H9 (cell line): Measurements from ENCODE around the gene GBP2. TPM values are rescaled to one million over a fixed set of nuclear protein-coding genes. Genes with fewer than 3 reads are reported as not detected.

Experiments
- DNase-seq: peaks from one replicate; pipeline ENCODE4 v3.0.0-alpha.2; 2017
- H2AFZ ChIP-seq: one replicate; pipeline ENCODE4 v1.6.1; 2013; ENCODE audit warnings: mild to moderate bottlenecking, low read length, control low read depth, moderate library complexity
- H2AK5ac ChIP-seq: 2 replicates; pipeline ENCODE4 v1.6.1; 2013; ENCODE audit warnings: low read length, control low read depth, mixed read lengths; ENCODE audit not compliant: insufficient read length
- H2BK120ac ChIP-seq: one replicate; pipeline ENCODE4 v1.6.1; 2013; ENCODE audit warnings: low read depth, mild to moderate bottlenecking, low read length, control low read depth, inconsistent platforms; ENCODE audit not compliant: poor library complexity, severe bottlenecking
- H2BK12ac ChIP-seq: 2 replicates; pipeline ENCODE4 v1.6.1; 2013; ENCODE audit warnings: low read length, control low read depth, mixed read lengths, low read depth; ENCODE audit not compliant: insufficient read length
- H2BK15ac ChIP-seq: 2 replicates; pipeline ENCODE4 v1.6.1; 2013; ENCODE audit warnings: low read depth, low read length, control low read depth
- H2BK20ac ChIP-seq: one replicate; pipeline ENCODE4 v1.6.1; 2013; ENCODE audit warnings: low read depth, mild to moderate bottlenecking, low read length, control low read depth, inconsistent platforms; ENCODE audit not compliant: poor library complexity, severe bottlenecking
- H2BK5ac ChIP-seq: 2 replicates; pipeline ENCODE4 v1.6.1; 2013; ENCODE audit warnings: low read length, control low read depth, mixed read lengths; ENCODE audit not compliant: insufficient read length
- H3K14ac ChIP-seq: 2 replicates; pipeline ENCODE4 v1.6.1; 2013; ENCODE audit warnings: low read length, control low read depth; ENCODE audit not compliant: insufficient read depth
- H3K18ac ChIP-seq: 2 replicates; pipeline ENCODE4 v1.6.1; 2013; ENCODE audit warnings: low read depth, mild to moderate bottlenecking, mixed read lengths, low read length, control low read depth; ENCODE audit not compliant: insufficient read length
- H3K23ac ChIP-seq: 2 replicates; pipeline ENCODE4 v1.6.1; 2013; ENCODE audit warnings: low read length, control low read depth, mixed read lengths, low read depth; ENCODE audit not compliant: insufficient read length
- H3K23me2 ChIP-seq: 2 replicates; pipeline ENCODE4 v1.6.1; 2013; ENCODE audit warnings: low read depth, mild to moderate bottlenecking, mixed read lengths, low read length, control low read depth; ENCODE audit not compliant: insufficient read length, poor library complexity, severe bottlenecking
- H3K27ac ChIP-seq: 2 replicates; pipeline ENCODE4 v1.5.1; 2013; ENCODE audit warnings: low read length, control low read depth, mixed read lengths, low read depth; ENCODE audit not compliant: insufficient read length
- H3K27me3 ChIP-seq: 2 replicates; pipeline ENCODE4 v1.6.1; 2013; ENCODE audit warnings: low read length, control low read depth, inconsistent platforms; ENCODE audit not compliant: insufficient read depth
- H3K4ac ChIP-seq: 2 replicates; pipeline ENCODE4 v1.6.1; 2013; ENCODE audit warnings: low read depth, mild to moderate bottlenecking, control low read depth, inconsistent platforms, low read length, moderate library complexity
- H3K4me1 ChIP-seq: 2 replicates; pipeline ENCODE4 v1.6.1; 2013; ENCODE audit warnings: low read length, control low read depth, inconsistent platforms; ENCODE audit not compliant: insufficient read depth
- H3K4me2 ChIP-seq: 2 replicates; pipeline ENCODE4 v1.6.1; 2013; ENCODE audit warnings: low read length, control low read depth, mixed read lengths; ENCODE audit not compliant: insufficient read length, insufficient read depth
- H3K56ac ChIP-seq: 2 replicates; pipeline ENCODE4 v1.6.1; 2013; ENCODE audit warnings: low read depth, mild to moderate bottlenecking, mixed read lengths, low read length, control low read depth; ENCODE audit not compliant: insufficient read length
- H3K79me1 ChIP-seq: 2 replicates; pipeline ENCODE4 v1.6.1; 2013; ENCODE audit warnings: low read depth, mild to moderate bottlenecking, moderate library complexity, low read length, control low read depth, inconsistent platforms; ENCODE audit not compliant: insufficient read depth, poor library complexity, severe bottlenecking
- H3K79me2 ChIP-seq: 2 replicates; pipeline ENCODE4 v1.6.1; 2013; ENCODE audit warnings: low read length, control low read depth, inconsistent platforms; ENCODE audit not compliant: insufficient read depth
- H3K9ac ChIP-seq: 2 replicates; pipeline ENCODE4 v1.6.1; 2013; ENCODE audit warnings: low read length, control low read depth, mixed read lengths; ENCODE audit not compliant: insufficient read length; ENCODE audit errors: extremely low read depth
- H3K9me3 ChIP-seq: one replicate; pipeline ENCODE4 v1.6.1; 2013; ENCODE audit warnings: low read depth, low read length, inconsistent platforms; ENCODE audit not compliant: control insufficient read depth
- H3T11ph ChIP-seq: one replicate; pipeline ENCODE4 v1.6.1; 2013; ENCODE audit warnings: mild to moderate bottlenecking, low read length, control low read depth, inconsistent platforms
- H4K20me1 ChIP-seq: one replicate; pipeline ENCODE4 v1.6.1; 2013; ENCODE audit not compliant: control insufficient read depth, insufficient read length, insufficient read depth
- H4K5ac ChIP-seq: 2 replicates; pipeline ENCODE4 v1.6.1; 2013; ENCODE audit warnings: low read depth, mild to moderate bottlenecking, mixed read lengths, low read length, control low read depth; ENCODE audit not compliant: insufficient read length
- H4K8ac ChIP-seq: replicated peaks from 2 replicates; pipeline ENCODE4 v1.6.1; 2013; ENCODE audit warnings: low read length, control low read depth, mixed read lengths, low read depth; ENCODE audit not compliant: insufficient read length
- H4K91ac ChIP-seq: 2 replicates; pipeline ENCODE4 v1.6.1; 2013; ENCODE audit warnings: low read depth, mild to moderate bottlenecking, moderate library complexity, mixed read lengths, low read length, control low read depth; ENCODE audit not compliant: insufficient read length
- H3K27ac Mint-ChIP-seq, 3 experiments: 2 replicates in 2 of 3; 3 replicates in 1 of 3; pipeline ENCODE4 v1.8.0; 2020 to 2021; ENCODE audit warnings: mixed read lengths in 3 of 3, mild to moderate bottlenecking in 1 of 3, moderate library complexity in 1 of 3
- H3K27me3 Mint-ChIP-seq: 2 replicates; pipeline ENCODE4 v1.8.0; 2021; ENCODE audit warnings: low read depth, mild to moderate bottlenecking, moderate library complexity, mixed read lengths
- H3K36me3 Mint-ChIP-seq, 3 experiments: 2 replicates in 2 of 3; 3 replicates in 1 of 3; pipeline ENCODE4 v1.8.0; 2020 to 2021; ENCODE audit warnings: low read depth in 3 of 3, mixed read lengths in 3 of 3; ENCODE audit not compliant: insufficient read depth in 1 of 3
- H3K4me1 Mint-ChIP-seq, 2 experiments: 2 replicates each; pipeline ENCODE4 v1.8.0; 2020; ENCODE audit warnings: mixed read lengths in 2 of 2
- H3K4me3 Mint-ChIP-seq, 2 experiments: 2 replicates in 1 of 2; 3 replicates in 1 of 2; pipeline ENCODE4 v1.8.0; 2020 to 2021; ENCODE audit warnings: mild to moderate bottlenecking in 2 of 2, mixed read lengths in 2 of 2, moderate library complexity in 1 of 2
- H3K9me3 Mint-ChIP-seq, 2 experiments: 2 replicates in 1 of 2; 3 replicates in 1 of 2; pipeline ENCODE4 v1.8.0; 2020; ENCODE audit warnings: mild to moderate bottlenecking in 2 of 2, mixed read lengths in 2 of 2, moderate library complexity in 1 of 2
- WGBS: extraction: QIAGEN DNeasy Blood & Tissue Kit; methylation state at CpG from one replicate; pipeline ENCODE4 v1.1.7; 2013; ENCODE audit warnings: missing lambda C conversion rate, low lambda C conversion rate, mixed read lengths; ENCODE audit not compliant: insufficient read length; ENCODE audit errors: extremely low coverage; 5-methylcytosine and 5-hydroxymethylcytosine counted together
- total RNA-seq: library from RNA; stranded (reverse); gene quantifications from 2 replicates; pipeline ENCODE4 v1.2.1, GENCODE V29; 2021
- TF ChIP-seq, protein P1 (sequence below): fragments of 200-600 bp; sonication (generic); conservative IDR thresholded peaks from 3 replicates; pipeline ENCODE4 v1.8.0; 2021; ENCODE audit warnings: antibody characterized with exemption, mild to moderate bottlenecking

GBP2 gene
- total RNA-seq, 1 experiment from 2014 or later, result not detected

DNA sequence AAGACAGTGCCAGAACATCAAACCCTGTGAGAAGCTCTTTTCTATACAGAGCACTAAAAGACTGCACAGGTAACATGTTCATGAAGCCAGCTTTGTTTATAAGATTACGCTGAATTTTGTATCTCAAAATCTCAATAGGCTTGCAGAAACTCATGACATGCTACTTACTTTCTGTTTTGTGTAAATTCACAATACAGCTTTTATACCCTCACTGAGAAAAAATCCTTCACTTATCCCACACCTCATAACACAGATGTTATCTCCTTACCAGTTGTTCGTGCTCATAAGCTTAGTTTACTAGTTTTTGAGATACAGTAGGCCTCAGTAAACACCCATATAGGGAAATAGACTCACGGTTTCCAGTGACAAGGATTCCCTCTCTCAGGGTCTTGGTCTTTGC, 24.1 kb upstream of the GBP2 start:
- no peak overlapping the region for H3K27ac ChIP-seq
- H4K20me1 ChIP-seq, result no peaks in the 10 kb centered on the region
- H2AFZ ChIP-seq, result no peak overlapping the region

More for the DNA sequence above, 24.1 kb upstream of the GBP2 start:
- Histone ChIP-seq H2AK5ac (no peak overlapping the region), H3K9ac (no peak overlapping the region), H2BK20ac (no peak overlapping the region), H2BK15ac (no peak overlapping the region), H3K9me3 (no peaks in the 10 kb centered on the region), H4K5ac (no peak overlapping the region), H3K23ac (no peak overlapping the region), H4K8ac (no peak overlapping the region), H3K4me2 (no peak overlapping the region), H3K14ac (no peak overlapping the region), H4K91ac (no peak overlapping the region), H3K4ac (no peak overlapping the region), H3K56ac (no peak overlapping the region), H3K27me3 (no peaks in the 10 kb centered on the region), H3K23me2 (no peaks in the 10 kb centered on the region), H3K79me1 (no peaks in the 10 kb centered on the region), H3K4me1 (no peaks in the 10 kb centered on the region), H2BK5ac (no peak overlapping the region), H3T11ph (no peak overlapping the region), H2BK120ac (no peak overlapping the region), H2BK12ac (no peak overlapping the region), H3K18ac (no peak overlapping the region), H3K79me2 (no peaks in the 10 kb centered on the region)
- H3K27me3 Mint-ChIP-seq, result no peaks in the 10 kb centered on the region
- H3K27ac Mint-ChIP-seq, result no peak overlapping the region
- TF ChIP-seq, protein P1, sequence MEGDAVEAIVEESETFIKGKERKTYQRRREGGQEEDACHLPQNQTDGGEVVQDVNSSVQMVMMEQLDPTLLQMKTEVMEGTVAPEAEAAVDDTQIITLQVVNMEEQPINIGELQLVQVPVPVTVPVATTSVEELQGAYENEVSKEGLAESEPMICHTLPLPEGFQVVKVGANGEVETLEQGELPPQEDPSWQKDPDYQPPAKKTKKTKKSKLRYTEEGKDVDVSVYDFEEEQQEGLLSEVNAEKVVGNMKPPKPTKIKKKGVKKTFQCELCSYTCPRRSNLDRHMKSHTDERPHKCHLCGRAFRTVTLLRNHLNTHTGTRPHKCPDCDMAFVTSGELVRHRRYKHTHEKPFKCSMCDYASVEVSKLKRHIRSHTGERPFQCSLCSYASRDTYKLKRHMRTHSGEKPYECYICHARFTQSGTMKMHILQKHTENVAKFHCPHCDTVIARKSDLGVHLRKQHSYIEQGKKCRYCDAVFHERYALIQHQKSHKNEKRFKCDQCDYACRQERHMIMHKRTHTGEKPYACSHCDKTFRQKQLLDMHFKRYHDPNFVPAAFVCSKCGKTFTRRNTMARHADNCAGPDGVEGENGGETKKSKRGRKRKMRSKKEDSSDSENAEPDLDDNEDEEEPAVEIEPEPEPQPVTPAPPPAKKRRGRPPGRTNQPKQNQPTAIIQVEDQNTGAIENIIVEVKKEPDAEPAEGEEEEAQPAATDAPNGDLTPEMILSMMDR, result no peak
- no peaks in the 10 kb centered on the region for H3K36me3 Mint-ChIP-seq
- no peaks in the 10 kb centered on the region for H3K4me1 Mint-ChIP-seq
- DNase-seq, result no peak
- no peak overlapping the region for H3K4me3 Mint-ChIP-seq
- no CpG with 5 or more reads among the region's 3 CpGs for WGBS
- no peaks in the 10 kb centered on the region for H3K9me3 Mint-ChIP-seq
